GM18499 (cell line): ENCODE measurements around the gene PHLDB3.

Experiments used
- ATAC-seq: cut with Tn5 transposase; IDR thresholded peaks from one replicate; pipeline ENCODE4 v1.9.1; 2021; ENCODE audit warnings: moderate number of reproducible peaks; ENCODE audit not compliant: insufficient read depth, unreplicated experiment

Gene PHLDB3

DNA sequence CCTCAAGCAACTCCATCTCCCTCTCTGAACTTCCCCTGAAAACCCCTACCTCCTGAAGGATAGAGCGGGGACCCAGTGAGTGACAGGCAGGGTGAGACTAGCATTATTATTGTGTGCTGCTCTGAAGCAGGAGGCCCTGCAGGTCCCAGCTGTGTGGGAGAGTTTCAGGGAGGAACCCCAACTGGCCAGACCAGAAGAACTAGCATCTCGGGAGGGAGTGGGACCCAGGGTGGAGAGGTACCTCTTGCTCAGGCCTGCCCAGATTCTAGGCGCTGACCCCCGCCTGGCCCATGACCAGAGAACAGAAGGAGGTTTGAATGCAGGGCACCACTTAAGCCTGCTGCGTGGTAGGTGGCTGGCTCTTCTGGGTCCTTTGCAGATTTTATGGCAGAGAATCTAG, 33.5 kb downstream of the PHLDB3 start:
- ATAC-seq, result no peak

DNA sequence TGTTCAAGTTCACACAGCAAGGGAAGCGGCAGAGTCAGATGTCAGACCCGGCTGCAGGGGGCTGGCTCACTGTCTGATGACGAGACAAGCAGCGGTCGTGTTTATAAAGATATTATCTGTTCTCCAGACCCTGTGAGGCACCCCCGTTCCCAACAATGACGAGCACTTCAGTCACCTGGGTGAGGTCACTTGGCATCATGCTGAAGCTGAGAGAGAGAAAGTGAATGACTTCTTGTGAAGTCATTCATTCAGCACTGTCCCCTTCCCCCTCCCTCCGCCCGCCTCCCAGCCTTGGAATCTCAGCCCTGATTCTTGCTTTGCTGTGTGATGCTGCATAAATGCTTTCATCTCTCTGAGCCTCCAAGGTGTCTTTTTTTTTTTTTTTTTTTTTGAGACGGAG, 34.3 kb downstream of the PHLDB3 start:
- ATAC-seq, result no peak

DNA sequence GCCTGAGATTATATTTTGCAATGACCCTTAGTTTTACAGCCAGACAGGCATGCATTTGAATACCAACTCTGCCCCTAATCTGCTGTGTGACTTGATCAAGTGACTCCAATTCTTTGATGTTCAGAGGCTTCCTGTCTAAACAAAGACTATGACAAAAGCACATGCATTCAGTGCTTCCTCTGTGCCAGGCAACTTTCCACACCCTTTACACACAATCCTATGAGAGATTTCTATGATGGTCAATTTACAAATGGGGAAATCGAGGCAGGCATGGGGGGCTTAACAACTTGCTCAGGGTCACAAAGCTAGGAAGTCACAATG, 35.4 kb downstream of the PHLDB3 start:
- ATAC-seq, result no peak

DNA sequence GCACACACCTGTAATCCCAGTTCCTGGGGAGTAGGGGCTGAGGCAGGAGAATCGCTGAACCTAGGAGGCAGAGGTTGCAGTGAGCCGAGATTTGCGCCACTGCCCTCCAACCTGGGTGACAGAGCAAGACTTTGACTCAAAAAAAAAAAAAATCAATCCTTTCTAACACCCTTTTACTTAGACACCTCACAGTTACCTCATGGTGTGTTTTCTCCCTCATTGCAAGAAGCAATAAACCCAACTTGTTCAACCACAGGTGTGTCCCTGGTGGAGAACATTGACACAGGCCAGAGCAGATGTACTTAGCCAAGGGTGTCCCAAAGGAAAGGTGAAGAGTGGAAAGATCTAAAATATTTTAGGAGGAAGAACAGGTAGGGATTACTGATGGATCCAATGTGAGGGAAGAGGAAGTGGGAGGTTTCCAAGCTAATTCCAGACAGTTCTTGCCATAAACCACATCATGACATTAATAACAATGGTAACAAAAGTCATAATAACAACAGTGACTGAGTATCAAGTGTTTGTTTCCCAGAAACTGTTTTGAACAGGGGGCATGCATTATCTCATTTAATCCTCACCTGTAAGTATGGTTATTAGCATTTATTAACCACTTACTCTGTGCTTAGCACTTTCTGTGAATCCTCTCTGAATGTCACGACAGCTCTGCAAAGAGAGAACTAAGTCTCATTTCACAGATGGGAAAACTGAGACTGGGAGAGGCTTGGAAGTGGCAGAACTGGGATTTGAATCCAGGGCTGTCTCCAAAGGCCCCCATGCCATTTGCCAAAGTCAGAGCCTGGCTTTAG, 36.0 kb downstream of the PHLDB3 start:
- ATAC-seq, result no peak

DNA sequence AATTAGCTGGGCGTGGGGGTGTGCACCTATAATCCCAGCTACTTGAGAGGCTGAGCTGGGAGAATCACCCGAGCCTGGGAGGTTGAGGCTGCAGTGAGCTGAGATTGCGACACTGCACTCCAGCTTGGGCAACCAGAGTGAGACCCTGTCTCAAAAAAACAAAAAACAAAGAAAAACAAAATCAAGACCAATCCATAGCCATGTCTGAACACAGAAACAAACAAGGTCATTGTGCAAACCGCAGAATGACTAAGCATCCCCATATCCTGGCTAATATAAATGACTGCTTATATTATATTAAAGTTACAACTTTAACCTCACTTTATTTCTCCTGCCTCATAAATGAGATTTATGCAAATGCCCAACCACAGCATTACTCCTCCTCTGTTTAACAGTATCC, 36.8 kb downstream of the PHLDB3 start:
- no peak for ATAC-seq

DNA sequence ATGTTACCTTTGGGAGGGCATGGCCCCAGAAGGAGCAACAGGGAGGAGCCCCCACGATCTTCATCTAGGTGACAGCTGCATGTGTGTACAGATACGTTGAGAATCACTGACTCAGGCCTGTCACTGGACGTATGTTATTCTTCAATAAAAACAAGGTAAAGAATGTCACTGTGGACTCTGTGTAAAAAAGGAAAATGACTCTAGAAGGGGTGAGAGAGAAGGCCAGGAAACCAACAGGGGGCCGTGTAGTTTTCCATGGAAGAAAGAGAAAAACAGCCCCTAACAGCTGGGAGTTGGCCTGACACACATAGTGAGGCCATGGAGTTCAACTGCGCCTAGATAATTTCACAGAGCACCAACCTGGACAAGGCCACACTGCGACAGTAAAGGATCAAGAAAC, 37.3 kb downstream of the PHLDB3 start:
- ATAC-seq, result no peak

DNA sequence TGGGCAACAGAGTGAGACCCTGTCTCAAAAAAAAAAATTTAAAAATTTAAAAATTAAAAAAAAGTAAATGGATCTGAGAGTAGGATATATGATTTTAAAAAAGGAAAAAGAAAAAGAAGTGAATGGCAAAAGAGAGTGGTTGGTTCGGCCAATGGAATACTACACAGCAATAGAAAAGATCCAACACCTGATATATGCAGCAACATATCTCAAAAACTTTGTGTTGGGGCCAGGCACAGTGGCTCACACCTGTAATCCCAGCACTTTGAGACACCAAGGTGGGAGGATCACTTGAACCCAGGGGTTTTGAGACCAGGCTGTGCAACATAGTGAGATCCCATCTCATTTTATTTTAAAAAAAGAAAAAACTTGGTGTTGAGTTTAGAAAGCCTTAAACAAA, 37.8 kb downstream of the PHLDB3 start:
- ATAC-seq, result no peak

DNA sequence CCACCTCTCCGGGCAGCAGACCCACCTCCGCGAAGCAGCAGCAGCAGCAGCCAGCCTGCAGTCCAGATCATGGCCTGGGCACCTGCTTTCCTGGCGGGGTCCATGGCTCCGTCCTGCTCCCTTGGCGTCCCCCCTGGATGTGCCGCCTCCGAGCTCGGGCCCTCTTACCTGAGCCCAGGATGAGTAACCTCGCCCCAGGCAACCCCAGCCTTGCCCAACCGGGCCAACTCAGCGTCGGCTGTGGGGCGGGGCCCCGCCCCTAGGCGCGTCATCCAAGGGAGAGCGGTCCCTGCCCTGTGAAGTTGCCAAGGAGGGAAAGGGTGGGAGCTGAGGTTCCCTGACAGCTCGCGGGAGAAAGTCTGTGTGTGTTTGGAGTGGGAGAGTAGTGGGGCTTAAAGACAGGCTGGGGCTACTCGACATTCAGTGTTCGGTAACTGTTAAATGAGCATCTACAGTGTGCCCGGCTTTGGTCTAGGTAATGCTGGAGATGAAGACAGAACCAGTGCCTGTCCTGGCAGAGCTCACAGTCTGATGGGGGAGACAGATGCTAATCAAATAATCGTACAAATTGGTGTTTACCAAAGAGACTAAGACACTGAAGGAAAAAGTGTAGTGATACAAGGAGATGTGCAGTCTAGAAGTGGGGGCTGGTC, 39.0 kb downstream of the PHLDB3 start, which contains the start of gene LYPD3:
TSS of gene LYPD3 (minus strand) at position 141 of the 653 bp plus-strand sequence. CDS start at position 104, 37 bp downstream.
- ATAC-seq, result no peak

DNA sequence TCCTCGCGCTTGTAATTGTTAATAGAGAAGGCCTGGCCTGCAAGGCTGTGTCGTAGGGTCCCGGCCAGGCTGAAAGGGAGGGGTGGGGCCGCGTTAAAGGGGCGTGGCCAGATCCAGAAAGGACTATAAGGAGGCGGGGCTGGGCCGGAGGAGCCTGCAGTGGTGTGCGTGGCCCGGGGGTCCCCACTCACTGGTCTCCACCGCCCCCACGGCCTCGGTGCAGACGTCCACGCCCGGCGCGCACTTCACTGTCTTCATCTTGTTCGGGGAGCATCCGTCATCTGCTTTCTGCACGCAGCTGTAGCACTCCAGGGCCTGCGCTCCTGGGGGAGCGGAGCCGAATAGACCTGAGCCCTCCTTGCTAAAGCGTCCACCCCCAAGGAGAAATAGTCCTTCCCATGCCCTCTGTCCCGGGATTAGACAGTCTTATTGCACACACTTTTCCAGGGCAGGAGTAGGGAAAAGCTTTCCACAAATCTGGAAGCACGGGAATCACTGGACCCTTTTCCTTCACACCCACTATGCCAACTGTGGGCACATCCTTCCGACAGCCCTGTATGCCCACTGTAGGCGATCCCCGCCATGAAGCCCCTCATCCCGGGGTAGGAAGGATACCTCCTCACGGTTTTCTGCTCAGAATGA, 40.3 kb downstream of the PHLDB3 start:
- peak; percentile 23 for ATAC-seq

DNA sequence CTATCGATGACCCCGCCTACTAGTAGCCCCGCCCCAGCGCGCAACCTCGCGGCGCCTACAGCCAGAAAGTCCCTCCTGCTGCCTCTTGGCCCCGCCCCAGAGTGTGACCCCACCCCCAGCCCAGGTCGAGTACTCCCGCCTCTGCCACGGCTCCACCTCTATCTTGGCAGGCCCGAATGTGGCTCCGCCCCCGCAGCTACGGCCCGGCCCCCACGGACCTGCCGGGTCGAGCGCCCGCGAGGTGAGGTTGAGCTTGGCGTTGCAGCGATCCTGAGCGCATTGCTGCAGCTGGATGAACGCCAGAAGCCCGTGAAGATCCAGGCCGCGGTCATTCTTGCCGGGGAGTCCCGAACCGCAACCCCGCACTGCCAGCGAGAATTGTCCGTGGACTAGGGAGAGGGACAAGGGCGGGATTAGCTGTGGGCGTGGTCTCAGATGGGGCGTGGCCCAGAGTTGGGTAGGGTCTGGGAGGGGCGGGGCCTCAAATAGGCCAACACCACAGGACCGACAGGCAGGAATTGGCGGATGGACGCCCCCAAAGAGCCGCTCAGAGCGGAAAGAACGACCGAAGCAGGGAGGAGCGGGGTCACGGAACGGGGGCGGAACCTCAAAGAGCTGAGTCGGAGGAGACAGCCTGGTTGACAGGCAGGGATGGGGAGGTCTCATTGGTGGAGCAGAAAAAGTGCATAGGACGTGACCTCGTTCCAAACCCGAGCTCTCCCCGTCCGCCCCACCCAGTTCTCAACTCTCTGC, 41.0 kb downstream of the PHLDB3 start:
- peak; percentile 61 for ATAC-seq

DNA sequence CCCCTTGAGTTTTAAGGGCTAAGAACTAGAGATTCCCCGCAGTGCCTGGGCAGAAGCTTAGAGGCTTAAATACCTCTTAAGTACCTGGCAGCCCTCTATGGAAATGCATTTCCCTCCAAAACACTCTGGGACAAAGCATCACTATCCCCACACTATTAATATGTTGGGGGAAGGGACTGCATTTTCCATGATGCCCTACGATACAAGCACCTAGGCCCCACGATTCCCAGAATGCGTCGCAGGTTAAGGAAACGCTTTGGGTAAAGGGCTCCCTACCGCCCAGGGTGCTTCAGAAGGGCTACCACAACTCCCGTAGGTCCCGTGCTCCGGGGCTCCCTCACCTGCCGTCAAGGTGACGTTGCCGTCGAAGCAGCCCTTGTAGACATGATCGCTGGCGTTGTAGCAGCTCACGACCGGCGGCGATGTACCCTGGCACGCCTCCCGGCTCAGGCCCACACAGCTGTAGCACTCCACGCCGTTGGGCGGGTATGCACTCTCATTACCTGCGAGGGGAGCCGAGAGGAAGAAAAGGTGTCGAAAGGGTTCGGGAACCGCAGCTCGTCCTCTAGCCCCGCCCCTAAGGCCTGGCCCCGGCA, 41.7 kb downstream of the PHLDB3 start:
- no peak for ATAC-seq

DNA sequence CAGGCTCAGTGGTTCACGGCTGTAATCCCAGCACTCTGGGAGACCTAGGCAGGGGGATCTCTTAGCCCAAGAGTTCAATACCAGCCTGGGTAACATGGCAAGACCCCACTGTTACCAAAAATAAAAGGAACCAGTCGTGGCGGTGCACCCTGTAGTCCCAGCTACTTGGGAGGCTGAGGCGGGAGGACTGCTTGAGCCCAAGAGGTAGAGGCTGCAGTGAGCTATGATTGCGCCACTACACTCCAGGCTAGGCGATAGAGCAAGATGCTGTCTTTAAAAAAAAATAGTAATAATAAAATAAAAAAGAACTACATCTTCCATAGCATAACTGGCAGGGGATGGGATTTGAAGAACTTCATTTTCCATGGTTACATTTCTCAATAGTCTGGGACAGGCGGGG, 42.2 kb downstream of the PHLDB3 start:
- ATAC-seq, result no peak

DNA sequence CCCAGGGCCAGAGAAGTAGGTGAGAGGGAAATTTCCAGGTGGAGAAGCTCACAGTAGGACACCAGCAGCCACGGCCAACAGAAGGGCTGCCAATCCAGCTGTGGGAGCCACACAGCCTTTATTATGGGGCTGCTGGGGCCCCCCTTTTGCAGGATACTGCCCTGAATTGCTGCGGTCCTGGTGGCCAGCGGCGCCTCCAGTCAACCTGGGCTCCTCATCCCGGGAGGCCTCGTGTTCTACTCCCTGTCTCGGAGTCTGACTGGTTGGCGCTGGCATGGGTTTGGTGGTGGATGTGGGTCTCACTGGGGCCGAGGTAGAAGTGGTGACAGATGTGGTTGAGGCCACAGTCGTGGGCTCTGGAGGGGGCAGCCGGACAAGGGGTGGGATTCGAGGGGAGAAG, 43.2 kb downstream of the PHLDB3 start:
- ATAC-seq, result no peak

DNA sequence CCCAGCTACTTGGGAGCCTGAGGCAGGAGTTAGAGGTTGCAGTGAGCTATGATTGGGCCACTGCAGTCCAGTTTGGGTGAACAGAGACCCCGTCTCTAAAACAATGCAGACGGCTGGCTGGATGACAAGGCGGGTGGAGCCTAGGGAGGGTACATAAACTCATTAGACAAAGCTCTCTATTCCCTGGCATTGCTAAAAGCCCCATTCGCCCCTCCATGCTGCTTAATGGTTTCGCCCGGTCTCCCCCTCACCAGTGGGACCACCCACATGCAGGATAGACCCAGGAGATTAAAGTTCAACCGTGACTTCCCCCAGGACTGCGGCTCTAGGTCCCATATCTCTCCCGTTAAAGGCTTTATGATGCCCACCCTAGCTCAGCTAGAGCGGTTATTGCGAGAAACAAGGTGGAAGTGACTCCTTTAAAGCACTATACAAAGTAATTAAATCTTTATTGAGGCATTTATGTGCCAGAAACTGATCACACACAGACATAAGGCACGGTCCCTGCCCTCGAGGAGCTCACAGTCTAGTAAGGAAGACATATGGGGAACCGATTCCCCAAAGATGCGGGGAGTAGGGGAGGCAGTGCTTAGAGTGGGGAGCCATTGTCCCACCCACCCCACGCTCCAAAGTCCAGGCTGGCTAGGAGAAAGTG, 44.1 kb downstream of the PHLDB3 start:
- ATAC-seq, result no peak

DNA sequence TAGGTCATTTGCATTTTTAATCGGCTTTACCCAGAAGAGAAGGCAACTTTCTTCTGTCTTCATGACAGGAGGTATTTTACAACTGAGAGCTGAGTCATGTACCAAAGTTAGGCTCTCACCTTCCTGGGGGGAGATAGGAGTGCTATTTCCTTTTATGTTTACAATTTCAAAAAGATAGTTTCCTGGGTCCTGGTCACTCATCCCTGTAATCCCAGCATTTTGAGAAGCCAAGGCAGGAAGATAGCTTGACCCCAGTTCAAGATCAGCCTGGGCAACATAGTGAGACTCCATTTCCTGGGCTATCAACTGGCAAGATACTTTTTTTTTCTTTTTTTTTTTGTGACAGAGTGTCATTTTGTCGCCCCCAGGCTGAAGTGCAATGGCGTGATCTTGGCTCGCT, 46.7 kb downstream of the PHLDB3 start:
- no peak for ATAC-seq

DNA sequence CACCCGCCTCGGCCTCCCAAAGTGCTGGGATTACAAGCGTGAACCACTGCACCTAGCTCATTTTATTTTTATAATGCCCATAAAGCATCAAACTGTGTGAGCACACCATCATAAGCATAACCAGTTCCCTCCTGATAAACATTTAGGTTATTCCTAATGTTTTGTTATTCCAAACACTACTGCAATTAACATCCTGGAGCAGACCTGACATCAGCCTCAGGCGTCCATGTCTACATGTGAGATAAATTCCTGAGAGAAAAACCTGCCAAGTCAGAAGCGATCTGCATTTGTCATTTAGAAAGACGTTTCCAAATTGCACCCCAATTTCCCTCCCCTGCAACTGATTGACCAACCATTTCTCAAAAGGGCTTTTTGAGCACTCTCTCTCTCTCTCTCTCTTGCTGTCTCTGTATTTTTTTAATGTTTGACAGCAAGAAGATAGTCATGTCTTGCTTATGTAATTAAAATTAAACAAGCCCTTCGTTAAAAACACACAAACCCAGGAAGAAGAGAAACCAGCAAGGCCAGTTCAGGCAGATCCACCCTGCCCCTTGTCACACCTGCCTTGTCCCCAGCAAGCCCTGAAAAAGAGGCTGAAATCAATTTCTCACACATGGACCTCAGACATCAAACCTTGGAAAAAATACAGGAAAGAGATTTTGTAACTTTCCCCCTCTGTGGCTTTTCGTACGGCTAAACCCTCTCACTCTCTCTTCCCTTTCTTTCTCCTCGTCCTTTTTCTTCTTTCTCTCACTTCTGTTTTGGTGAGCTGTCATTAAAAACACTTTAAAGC, 49.0 kb downstream of the PHLDB3 start:
- no peak for ATAC-seq

DNA sequence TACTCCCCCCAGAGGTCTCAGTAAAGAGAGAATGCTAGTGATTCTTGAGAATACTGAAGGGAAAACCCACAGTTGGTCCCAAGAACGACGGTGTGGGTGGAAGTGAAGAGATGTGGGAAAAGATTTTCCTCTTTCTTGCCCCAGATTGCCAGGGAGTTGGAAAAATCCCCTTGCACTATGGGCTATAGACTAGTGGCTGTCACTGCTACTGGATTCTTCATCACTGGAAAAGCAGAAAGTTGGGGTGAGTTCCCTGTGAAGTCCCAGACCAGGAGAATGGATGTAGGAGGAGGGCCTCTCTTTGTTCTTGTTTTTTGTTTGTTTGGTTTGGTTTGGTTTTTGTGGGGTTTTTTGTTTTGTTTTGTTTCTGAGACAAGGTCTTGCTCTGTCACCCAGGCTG, 50.5 kb downstream of the PHLDB3 start:
- no peak for ATAC-seq

DNA sequence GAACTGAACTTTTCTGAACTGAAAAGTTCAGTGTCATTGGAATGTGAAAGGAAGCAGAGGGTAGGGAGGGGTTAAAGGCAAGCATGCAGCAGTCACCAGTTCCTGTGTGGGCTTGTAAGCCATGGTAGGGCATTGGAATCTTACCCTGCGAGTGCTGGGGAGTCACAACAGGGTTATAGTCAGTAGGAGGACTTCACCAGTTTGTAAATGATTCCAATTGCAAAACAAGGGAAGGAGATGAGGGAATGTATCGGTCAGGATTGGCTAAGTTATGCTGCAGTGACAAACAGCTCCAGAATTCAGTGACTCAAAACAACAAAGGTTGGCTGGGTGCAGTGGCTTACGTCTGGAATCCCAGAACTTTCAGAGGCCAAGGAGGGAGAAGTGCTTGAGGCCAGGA, 52.0 kb downstream of the PHLDB3 start:
- ATAC-seq, result no peak

DNA sequence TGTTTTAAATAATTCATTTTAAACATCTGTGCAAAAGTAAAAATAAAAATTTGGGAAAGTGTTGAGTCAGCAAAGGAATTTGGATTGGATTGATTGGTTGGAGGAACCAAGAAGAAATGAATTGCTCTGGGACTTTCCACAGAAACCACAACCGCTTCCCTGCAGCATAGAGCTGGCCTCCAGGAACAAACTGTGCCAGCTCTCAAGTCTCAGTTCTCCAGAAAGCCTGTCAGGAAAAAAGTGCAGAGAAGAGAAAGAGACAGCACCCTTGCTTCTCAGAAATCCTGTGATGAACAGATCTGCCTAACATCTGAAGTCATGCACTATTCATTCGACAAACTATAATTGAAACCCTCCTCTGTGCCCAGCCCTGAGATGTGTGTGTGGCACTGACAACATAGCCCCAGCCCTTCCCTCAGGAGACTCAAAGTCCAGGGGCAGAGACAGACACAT, 54.0 kb downstream of the PHLDB3 start:
- no peak for ATAC-seq
